GM04504 (cell line): ENCODE measurements around the gene SUV39H2.
"Not testable (repeated sequence)": the region's sequence is repeated elsewhere in the genome, so short reads cannot be mapped to it uniquely, and the experiment has no call there.

Experiments used
- DNase-seq: peaks from one replicate; pipeline ENCODE4 v3.0.0-alpha.2; 2012; ENCODE audit warnings: low read depth

SUV39H2 gene

GRCh38 chr10:14876764-14877163 lies 1.9 kb upstream of the SUV39H2 start:
- no peak for DNase-seq

- no peak for DNase-seq
These were observed 660 bp downstream of the SUV39H2 start for GRCh38 chr10:14879124-14879927.

GRCh38 chr10:14879928-14880193 lies 1.2 kb downstream of the SUV39H2 start:
- DNase-seq, result no peak

GRCh38 chr10:14880229-14880628 lies 1.6 kb downstream of the SUV39H2 start:
- DNase-seq, result no peak

GRCh38 chr10:14884082-14884481 lies 5.4 kb downstream of the SUV39H2 start:
- no peak for DNase-seq

GRCh38 chr10:14889318-14889717 lies 10.7 kb downstream of the SUV39H2 start:
- no peak for DNase-seq

GRCh38 chr10:14891151-14891550 lies 12.5 kb downstream of the SUV39H2 start:
- no peak for DNase-seq

- no peak for DNase-seq
These were observed 25.7 kb downstream of the SUV39H2 start for GRCh38 chr10:14904316-14904732.

GRCh38 chr10:14904864-14905263 lies 26.2 kb downstream of the SUV39H2 start:
- DNase-seq, result no peak

- DNase-seq, result no peak
These were observed 27.2 kb downstream of the SUV39H2 start for GRCh38 chr10:14905890-14906289.

- DNase-seq, result no peak
These were observed 28.1 kb downstream of the SUV39H2 start for GRCh38 chr10:14906765-14907164.

GRCh38 chr10:14907591-14907990 lies 28.9 kb downstream of the SUV39H2 start:
- not testable (repeated sequence) for DNase-seq

- no peak for DNase-seq
These were observed 30.4 kb downstream of the SUV39H2 start for GRCh38 chr10:14909101-14909500.

- DNase-seq, result no peak
These were observed 32.3 kb downstream of the SUV39H2 start for GRCh38 chr10:14910953-14911352.

GRCh38 chr10:14911801-14912200 lies 33.1 kb downstream of the SUV39H2 start:
- no peak for DNase-seq

- DNase-seq, result no peak
These were observed 37.9 kb downstream of the SUV39H2 start for GRCh38 chr10:14916600-14916999.

- DNase-seq, result no peak
These were observed 39.2 kb downstream of the SUV39H2 start for GRCh38 chr10:14917827-14918226.

- no peak for DNase-seq
These were observed 40.3 kb downstream of the SUV39H2 start for GRCh38 chr10:14918964-14919363.

GRCh38 chr10:14924013-14924412 lies 45.3 kb downstream of the SUV39H2 start:
- no peak for DNase-seq

- DNase-seq, result no peak
These were observed 46.6 kb downstream of the SUV39H2 start for GRCh38 chr10:14925268-14925667.

- no peak for DNase-seq
These were observed 47.4 kb downstream of the SUV39H2 start for GRCh38 chr10:14926061-14926470.

- no peak for DNase-seq
These were observed 48.2 kb downstream of the SUV39H2 start for GRCh38 chr10:14926722-14927416.

- no peak for DNase-seq
These were observed 51.9 kb downstream of the SUV39H2 start for GRCh38 chr10:14930610-14931009.

GRCh38 chr10:14936584-14936983 lies 57.9 kb downstream of the SUV39H2 start:
- DNase-seq, result no peak
